LoVo (cell line): ENCODE data around the gene ING2.
"Not testable (repeated sequence)": the region's sequence is repeated elsewhere in the genome, so short reads cannot be mapped to it uniquely, and the experiment has no call there.

Experiments
- DNase-seq: peaks from one replicate; pipeline ENCODE4 v3.0.0-alpha.2; 2016; ENCODE audit warnings: low spot score

Gene ING2

DNA sequence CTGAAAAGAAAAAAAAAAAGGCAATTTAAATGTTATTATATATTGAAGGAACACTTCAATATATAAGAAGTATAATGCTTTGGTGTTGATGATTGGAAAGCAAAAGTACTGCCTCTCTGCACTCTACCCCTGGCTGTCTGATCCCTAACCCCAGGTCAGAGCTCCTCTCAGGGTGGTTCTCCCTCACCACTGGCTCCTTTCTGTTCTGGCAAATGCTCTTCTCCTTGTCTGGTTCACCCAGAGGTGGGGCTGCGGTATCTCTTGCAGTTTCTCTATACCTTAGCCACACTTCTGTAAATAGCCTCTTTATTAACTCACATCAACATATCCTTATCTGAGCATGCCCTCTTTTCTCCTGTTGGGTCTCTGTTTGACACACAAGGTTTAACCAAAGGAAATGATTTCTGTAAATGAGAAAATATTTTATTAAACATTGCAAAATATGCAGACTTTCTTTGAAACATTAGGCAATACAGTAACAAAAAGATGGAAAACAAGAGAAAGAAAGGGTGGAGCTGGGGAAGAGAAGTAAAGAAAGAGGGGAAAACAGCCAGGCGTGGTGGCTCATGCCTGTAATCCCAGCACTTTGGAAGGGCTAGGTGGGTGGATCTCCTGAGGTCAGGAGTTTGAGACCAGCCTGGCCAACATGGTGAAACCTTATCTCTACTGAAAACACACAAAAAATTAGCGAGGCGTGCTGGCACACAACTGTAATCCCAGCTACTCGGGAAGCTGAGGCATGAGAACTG is 45.7 kb downstream of the ING2 start:
- DNase-seq: no peak

DNA sequence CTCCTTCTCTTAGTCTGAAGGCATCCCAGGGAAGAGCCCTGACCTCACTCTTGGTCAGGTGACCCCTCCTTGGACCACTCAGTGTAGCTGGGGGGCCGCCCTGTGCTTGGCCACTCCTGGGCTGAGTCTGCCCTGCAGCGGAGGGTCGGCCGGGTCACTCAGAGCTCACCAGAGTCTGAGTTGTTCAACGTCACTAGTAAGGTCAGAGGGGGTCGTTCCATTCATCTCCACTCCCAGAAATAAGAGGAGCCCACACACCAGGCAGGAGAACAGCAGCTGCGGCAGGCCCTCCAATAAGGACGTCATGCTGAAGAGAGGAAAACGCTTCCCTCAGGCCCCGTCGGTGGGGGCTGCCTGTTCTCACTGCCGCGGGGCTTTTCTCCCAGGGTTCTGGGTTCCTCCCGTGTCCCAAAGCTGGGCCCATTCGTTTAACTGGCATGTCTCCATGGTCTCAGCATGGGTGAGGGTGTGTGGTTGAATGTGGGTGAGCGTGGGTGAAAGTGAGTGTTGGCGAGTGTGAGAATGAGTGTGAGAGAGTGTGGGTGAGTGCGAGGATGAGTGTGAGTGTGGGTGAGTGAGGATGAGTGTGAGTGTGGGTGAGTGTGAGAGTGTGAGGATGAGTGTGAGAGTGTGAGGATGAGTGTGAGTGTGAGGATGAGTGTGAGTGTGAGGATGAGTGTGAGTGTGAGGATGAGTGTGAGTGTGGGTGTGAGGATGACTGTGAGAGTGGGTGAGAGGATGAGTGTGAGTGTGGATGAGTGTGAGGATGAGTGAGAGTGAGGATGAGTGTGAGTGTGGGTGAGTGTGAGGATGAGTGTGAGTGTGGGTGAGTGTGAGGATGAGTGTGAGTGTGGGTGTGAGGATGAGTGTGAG is 47.7 kb downstream of the ING2 start:
- no peak for DNase-seq

DNA sequence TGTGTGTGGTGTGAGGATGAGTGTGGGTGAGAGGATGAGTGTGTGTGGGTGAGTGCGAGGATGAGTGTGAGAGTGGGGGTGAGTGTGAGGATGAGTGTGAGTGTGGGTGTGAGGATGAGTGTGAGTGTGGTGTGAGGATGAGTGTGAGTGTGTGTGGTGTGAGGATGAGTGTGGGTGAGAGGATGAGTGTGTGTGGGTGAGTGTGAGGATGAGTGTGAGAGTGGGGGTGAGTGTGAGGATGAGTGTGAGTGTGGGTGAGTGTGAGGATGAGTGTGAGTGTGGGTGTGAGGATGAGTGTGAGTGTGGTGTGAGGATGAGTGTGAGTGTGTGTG is 48.3 kb downstream of the ING2 start:
- DNase-seq: not testable (repeated sequence)

DNA sequence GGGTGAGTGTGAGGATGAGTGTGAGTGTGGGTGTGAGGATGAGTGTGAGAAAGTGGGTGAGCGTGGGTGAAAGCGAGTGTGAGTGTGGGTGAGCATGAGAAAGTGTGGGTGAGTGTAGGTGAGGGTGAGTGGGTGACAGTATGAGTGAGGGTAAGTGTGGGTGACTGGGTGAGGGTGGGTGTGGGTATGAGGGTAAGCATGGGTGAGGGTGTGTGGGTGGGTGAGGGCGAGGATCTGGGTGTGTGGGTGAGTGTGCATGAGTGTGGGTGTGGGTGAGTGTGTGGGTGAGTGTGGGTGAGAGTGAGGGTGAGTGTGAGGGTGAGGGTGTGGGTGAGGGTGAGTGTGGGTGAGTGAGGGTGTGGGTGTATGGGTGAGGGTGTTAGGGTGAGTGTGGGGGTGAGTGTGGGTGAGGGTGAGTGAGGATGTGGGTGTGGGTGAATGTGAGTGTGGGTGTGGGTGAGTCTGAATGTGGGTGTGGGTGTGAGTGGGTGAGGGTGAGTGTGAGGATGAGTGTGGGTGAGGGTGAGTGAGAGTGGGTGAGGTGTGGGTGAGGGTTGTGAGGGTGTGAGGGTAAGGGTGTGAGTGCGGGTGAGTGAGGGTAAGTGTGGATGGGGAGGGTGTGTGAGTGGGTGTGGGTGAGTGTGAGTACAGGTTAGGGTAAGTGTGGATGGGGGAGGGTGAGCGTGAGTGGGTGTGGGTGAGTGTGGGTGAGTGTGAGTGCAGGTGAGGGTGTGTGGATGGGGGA is 48.9 kb downstream of the ING2 start:
- no peak for DNase-seq

DNA sequence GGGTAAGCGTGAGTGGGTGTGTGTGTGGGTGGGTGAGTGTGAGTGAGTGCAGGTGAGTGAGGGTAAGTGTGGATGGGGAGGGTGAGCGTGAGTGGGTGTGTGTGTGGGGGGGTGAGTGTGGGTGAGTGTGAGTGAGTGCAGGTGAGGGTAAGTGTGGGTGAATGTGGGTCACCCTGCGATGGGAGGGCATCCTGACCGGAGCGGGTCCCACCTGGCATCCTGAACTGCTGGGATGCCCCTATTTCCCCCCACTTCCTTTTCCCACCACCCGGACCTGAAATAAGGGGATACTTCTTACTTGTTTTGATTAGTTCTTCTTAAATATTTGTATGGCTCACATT is 49.5 kb downstream of the ING2 start:
- no peak for DNase-seq

DNA sequence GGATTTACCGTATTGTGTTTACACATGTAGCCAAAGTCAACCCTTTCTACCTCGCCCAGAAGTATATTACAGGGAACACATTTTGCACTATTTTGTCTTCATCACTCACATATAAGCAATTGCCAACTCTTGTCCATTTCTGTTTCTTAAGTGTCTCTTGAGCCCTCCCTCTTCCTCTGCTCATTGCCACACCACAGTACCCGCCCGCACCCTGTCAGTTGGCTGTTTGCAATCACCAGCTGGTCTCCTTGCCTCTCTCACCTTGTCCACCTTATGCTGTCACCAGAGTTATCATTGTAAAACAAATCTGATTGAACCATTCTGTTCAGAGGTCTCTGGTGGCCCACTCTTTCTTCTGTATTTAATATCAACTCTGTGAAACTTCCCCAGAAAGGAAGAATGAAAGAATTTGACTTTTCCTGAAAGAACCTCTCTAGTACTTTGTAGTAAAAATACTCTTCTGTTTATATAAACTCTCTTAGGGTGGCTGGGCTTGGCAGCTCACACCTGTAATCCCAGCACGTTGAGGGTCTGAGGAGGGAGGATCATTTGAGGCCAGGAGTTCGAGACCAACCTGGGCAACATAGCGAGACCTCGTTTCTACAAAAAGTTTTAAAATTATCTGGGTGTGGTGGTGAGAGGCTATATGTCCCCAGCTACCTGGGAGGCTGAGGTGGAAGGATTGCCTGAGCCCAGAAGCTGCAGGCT is 50.2 kb downstream of the ING2 start:
- DNase-seq: no peak

DNA sequence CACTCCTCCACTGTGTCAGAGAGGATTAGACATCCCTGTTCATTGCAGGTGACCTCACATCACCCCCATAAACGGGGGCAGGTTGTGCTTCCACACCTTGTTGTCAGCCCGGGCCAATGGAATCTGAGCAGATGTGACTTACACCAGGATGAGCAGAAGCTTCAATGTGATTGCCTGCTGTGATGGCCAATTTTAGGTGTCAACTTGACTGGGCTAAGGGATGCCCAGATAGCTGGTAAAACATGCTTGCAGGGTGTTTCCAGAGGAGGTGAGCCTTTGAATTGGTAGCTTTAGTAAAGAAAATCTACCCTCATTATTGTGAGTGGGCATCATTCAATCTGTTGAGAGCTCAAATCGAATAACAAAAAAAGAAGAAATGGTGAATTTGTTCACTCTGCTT is 52.1 kb downstream of the ING2 start:
- no peak for DNase-seq

DNA sequence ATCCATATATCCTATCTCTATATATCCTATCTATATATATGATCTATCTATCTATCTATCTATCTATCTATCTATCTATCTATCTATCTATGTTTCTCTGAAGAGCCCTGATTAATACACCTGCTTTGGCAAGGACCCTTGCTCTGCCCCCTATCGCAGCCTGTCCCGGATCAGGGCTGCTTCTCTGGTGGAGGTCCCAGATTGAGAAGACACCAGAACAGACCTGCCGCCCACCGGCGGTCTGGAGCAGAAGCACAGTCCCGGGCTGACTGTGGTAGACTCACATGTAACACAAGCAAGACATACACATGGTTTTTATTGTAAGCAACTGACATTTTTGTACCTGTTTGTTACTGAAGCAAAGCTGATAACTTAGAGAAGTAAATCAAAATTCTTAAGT is 52.8 kb downstream of the ING2 start:
- no peak for DNase-seq

DNA sequence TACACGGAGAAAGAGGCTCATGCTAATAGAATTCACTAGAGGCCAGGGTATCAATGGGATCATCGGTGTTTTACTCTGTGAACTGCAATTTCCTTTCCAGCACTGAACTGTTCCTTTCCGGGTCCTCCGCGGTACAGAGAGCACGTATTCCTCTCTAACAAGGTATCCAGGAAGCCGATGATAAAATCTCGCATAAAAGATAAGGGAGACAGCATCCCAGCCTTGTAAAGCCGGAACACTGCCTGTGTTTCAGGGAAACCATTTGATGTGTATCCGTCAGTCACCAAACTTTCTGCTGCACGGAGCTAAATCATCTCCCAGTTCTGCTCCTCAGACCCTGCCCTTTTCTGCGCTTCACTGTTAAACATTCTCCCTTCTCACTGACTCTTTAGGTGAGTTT is 54.0 kb downstream of the ING2 start:
- no peak for DNase-seq

DNA sequence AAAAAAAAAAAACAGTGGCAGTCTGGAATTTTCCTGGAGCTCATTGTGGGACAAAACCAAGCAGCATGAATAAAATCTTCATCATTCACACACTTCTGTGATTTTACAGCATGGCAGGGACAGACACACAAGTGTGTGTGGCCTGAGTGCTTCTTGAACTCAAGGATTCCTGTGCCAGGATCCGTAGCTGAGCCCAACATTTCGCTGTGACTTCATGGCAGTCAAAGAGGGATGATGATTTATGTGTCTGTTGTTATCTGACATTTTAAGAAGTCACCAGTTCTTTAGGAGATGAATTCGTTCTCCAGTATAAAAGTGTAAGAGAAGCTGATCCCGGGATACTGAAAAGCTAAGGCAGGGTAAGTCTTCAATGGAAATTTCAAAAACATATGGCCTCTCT is 57.0 kb downstream of the ING2 start:
- no peak for DNase-seq
